SH-SY5Y (cell line): Measurements from ENCODE around the gene PRDM11.

Experiments used
- GATA2 ChIP-seq: IDR thresholded peaks from 2 replicates; pipeline ENCODE4 v1.6.1; 2011; ENCODE audit warnings: mild to moderate bottlenecking, low read depth, low read length
- GATA3 ChIP-seq: IDR thresholded peaks from 2 replicates; pipeline ENCODE4 v1.6.1; 2011; ENCODE audit warnings: low read depth, mild to moderate bottlenecking, low read length, moderate library complexity

PRDM11 gene

DNA sequence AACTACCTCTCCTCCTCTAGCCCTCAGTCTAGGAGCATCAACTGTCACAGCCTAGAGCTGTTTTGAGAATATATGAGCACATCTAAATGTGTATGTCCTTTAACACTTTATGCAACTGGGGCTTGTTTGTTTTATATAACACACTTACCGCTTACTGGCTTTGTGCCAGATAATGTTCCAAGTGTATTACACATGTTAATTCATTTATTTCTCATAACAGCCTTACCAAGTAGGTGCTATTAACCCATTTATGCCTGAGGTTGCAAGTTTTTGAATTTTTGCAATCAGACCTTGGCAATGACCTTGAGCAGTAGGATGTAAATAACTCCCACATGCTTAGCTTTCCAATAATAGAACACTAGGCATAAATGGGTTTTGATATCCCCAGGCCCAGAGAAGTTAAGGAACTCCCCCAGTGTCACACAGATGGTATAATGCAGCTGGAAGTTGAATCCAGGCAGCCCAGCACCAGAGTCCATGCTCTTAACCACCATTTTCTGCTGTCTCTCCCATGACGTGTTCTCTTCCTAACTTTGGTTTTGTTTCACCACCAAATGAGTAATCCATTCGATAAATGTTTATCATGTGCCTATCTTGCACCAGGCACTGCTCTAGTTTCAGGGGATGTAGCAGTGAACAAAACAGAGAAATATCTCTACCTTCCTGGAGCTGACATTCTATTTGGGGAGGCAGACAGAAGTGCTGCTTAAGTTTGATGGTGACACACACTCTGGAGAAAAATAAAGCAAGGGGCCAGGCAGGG lies 23.1 kb downstream of the PRDM11 start:
- no peak for TF ChIP-seq GATA3
- TF ChIP-seq GATA2: no peak

DNA sequence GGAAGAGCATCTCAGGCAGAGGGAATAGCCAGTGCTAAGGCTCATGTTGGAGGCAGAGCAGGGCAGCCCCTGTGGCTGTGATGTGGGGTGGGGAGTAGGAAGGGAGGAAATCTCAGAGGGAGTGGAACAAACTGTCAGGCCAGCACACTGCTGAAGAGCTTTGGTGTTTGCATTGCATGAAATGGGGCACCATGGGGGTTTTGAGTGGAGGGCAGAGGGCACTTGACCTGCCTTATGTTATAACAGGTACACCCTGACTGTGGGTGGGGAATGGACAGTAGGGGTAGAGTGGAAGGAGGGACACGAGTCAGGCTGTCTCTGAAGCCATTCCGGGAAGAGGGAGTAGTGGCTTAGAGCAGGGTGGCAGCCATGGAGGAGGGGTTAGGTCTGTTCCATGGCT lies 24.0 kb downstream of the PRDM11 start:
- no peak for TF ChIP-seq GATA2
- TF ChIP-seq GATA3: no peak

DNA sequence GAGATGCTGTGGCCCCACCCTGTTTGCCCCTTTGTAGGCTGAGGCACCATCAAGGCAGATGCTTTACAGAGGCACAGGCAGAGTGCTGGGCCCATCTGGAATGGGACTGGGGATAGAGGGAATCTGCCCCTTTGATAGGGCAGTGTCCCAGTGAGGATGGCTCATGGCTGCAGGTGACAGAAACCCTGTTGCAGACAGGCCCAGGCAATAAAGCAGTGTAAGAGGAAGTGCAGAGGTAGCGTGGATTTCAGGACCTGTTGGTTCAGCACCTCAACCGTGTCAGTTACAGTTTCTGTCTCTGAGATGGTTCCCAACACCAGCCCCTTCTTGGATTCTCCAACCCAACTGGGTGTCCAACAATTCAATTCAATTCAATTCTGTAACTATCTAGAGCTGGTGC lies 25.1 kb downstream of the PRDM11 start:
- TF ChIP-seq GATA2: no peak
- no peak for TF ChIP-seq GATA3

DNA sequence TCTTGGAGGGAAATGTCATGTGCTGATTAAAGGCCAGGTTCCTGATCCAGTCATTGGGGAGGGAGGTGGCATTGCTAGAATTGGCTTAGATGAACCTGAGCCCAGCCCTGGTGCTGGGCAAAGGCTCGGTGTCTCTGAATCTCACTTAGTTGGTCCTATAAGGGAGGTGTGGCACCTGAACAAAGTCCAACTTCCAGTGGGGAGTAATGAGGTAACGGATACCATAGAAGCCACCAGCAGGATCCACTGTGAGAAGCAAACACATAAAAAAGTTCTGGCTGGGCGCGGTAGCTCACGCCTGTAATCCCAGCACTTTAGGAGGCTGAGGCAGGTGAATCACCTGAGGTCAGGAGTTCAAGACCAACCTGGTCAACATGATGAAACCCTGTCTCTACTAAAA lies 26.6 kb downstream of the PRDM11 start:
- TF ChIP-seq GATA2 (no peak), GATA3 (no peak)

DNA sequence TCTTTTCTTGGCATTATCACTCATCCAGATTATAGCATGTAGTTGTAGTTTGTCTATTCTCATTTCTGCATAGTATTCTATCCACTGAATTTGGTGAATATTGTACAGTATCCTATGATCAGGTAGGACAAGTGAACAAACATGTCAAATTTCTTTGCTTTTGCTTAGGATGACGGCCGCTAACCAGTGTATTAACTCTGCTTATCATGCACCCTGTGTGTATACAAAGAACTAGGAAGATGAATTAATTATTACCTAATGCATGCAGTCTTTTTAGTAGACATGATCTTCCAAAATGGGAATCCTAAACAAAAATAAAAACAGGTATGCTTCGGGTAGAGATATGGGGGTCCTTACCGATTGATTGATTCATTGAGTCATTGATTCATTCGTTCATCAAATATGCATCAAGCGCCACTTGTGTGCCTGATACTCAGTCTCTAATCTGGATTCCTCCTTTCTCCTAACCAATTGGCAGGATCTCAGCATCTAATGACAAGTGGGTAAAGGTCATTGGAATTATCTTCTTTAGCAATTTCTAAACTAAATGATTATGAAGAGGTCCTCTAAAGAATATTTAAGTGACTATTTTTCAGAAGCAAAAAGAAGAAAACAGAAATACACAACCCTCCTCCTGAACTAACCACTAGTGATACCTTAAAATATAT lies 27.9 kb downstream of the PRDM11 start:
- TF ChIP-seq GATA3 (no peak), GATA2 (no peak)

DNA sequence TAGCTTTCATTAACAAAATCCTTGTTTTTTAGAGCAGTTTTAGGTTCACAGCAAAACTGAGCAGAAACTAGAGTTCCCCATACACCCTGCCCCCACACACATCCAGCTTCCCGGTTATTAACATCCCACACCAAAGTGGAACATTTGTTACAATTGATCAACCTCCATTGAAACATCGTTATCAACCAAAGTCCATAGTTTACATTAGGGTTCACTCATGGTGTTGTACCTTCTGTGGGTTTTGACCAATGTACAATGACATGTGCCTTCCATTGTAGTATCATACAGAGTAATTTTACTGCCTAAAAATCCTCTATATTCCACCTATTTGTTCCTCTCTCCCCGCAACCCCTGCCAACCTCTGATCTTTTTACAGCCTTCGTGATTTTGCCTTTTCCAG lies 28.5 kb downstream of the PRDM11 start:
- TF ChIP-seq GATA2: no peak
- TF ChIP-seq GATA3: no peak

DNA sequence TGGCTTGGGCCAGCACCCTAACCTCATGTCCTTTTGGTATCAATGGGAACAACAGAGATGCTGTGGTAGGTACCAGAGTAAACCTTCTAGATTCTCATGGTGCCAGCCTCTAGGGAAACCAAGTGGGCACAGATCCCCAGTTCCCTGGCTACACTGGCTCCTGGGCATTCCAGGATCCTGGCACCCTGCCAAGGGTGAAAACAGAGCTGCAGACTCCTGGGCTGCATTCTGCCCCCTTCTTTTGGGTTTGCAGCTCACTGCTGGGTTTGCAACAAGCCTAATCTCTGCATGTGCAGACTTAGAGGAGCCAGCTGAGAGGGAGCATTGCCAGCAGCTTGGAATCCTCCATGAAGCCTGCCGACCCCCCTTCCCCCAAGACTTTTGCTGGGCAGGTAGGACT lies 30.6 kb downstream of the PRDM11 start:
- TF ChIP-seq GATA3 (no peak), GATA2 (no peak)

DNA sequence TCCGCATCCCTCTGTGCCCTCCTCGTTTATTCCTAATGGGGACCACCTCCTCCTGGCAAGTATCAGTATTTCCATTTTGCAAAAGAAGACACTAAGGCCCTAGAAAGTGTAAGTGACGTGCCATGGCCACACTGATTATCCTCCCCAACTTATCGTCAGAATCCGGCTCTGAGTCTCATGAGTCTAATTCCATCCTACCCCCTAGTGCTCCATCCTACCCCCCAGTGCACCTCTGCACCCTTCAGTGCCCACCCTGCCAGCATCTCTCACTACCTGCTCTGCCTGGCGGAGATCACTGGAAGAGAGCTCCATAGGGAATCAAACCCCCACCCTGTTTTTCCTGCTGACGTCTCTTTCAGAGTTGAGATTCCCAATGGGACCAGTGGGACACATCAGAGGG lies 31.8 kb downstream of the PRDM11 start:
- TF ChIP-seq GATA3 (no peak), GATA2 (no peak)

DNA sequence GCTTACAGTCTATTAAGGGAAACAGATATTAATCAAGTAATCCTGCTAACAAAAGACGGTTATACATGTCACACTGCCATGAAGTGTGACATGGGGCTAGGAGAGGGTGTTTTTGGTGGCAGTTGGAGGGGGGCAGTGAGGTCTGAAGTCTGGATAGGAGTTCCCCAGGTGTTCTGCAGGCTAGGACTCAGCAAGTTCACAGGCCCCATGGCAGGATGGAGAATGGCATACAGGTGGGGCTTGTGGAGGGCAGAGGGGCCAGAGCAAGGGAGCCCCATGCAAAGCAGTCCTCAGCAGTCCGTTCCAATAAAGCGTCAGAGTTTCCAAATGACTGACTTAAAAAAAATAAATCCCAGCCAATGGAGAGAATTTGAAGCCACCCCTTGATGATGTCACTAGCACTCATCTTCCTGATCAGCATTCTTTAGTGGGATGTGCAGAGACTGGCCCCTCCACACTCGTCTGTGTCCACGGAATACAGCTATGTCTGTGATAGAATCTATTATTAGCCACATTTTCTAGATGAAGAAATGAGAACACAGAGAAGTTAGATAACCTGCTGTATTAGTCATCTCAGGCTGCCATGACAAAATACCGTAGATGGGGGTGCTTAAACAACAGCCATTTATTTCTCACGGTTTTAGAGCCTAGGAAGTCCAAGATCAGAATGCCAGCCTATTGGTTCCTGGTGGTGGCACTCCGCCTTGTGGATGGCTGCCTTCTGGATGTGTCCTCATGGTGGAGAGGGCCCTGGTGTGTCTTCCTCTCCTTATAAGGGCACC lies 32.6 kb downstream of the PRDM11 start:
- TF ChIP-seq GATA2 (no peak), GATA3 (no peak)

DNA sequence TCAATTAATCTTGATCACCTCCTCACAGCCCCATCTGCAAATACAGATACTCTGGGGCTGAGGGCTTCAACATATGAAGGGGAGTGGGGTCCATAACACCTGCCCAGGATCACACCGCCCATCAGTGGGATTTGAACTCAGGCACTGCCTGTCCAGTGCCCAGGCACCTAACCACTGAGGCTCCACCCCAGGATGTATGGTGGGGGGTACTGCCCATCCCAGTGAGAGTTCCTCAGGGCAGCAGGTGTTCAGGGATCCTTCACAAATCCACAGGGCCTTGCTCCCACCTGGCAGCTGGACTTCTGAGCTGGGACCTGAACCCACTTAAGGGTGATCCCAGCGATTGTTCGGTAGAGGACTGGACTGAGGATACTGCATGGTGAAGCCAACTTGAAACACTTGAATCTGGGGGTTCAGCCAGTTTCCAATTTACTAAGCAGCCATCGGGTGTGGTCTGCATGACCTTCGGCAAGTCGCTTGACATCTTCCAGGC lies 33.3 kb downstream of the PRDM11 start:
- no peak for TF ChIP-seq GATA2
- TF ChIP-seq GATA3: no peak

DNA sequence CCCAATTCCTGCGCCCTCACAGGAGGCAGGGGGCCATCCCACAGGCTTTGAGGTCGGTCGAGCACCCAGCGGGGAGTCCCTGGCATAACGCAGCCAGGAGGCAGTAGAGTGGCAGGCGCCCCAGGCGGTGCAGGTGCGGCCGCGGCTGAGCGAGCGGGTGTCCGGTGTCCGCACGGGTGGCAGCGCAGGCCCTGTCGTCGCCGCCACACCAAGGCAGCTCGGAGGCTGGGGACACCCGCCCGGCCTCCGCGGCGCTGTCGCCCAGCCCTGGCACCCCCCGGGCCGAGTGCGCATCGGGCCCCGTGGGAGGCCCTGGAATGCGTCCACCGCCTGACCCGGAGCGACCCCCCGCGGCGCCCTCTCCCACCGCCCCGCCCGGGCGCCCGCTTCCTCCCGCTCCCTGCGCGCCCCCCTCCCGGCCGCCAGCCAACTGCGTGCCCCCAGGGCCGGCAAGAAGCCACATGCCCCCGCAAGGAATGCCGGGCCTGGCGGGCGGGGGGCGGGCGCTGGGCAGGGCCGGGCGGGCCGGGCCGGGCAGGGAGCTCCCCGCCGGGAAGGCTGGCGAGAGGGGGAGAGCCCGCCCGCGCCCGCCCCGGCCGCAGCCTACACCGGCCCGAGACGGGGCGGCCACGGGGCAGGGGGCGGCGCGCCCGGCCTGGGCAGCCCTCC lies 33.9 kb downstream of the PRDM11 start:
- no peak for TF ChIP-seq GATA3
- no peak for TF ChIP-seq GATA2

DNA sequence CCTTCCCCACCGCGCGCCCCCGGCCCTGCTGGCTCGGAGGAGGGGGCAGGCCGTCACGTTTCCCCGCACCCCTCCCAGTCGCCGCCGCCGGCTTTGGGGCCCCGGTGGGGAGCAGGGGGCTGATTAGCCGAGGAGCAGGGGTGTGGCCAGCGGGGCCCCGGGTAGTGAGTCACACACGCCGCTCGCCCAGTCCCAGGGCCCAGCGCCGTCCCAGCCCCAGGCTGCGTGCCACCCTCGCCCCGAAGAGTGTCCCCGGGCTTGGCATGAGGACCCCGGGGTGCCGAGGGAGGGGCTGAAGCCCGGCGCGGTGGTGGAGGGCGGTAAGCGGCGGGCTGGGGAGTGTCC lies 34.4 kb downstream of the PRDM11 start:
- TF ChIP-seq GATA3 (no peak), GATA2 (no peak)

DNA sequence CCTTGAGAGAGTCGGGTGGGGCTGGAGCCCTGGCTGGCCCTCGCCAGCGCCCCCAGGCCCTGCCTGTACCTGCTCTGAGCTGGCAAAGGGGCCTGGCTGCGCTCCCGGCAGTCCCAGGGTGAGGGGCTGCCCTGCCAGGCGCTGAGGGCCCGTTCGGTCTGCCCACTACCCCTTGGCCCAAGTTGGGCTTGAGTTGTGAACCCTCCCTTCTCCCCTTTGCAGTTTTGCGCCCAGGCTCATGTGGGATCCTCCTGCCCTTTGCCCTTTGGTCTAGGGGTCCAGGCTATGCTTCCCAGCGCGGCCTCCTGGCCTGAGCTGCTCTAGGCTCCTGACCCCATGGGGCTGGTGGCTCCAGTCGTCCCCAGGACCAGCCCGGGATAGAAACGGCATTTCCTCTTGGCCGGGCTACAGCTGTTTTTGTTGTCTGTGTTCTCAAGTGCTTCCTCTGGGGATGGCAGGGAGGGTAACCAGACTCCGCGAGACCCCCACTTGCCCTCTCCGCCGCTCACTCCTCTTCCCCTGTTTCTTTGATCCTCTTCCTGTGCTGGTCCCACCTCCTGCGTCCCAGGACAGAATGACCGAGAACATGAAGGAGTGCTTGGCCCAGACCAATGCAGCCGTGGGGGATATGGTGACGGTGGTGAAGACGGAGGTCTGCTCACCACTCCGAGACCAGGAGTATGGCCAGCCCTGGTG lies 34.9 kb downstream of the PRDM11 start:
- TF ChIP-seq GATA2 (no peak), GATA3 (no peak)
